Osteoblast (primary cell): ENCODE results near the gene DNAL1. TPM values are rescaled to one million over a fixed set of nuclear protein-coding genes. Genes with fewer than 3 reads are reported as not detected.
A peak's percentile ranks its signal among the peaks of the same experiment; 100 is the strongest.

ENCODE experiments used
- DNase-seq: peaks from one replicate; pipeline ENCODE4 v3.0.0; 2011; ENCODE audit warnings: low spot score, mixed read lengths; ENCODE audit not compliant: insufficient read length; ENCODE audit errors: missing footprints
- H2AFZ ChIP-seq: 2 replicates; pipeline ENCODE4 v1.6.0; 2011; ENCODE audit warnings: mild to moderate bottlenecking, low read length
- H3K27ac ChIP-seq: 2 replicates; pipeline ENCODE4 v1.5.1; 2011; ENCODE audit warnings: mild to moderate bottlenecking, low read depth, low read length, moderate library complexity
- H3K27me3 ChIP-seq: 2 replicates; pipeline ENCODE4 v1.6.0; 2012; ENCODE audit warnings: mild to moderate bottlenecking, control low read depth, inconsistent platforms, low read length, moderate library complexity; ENCODE audit not compliant: insufficient read depth
- H3K36me3 ChIP-seq: 2 replicates; pipeline ENCODE4 v1.5.1; 2011; ENCODE audit warnings: mild to moderate bottlenecking, low read length, control low read depth, moderate library complexity; ENCODE audit not compliant: insufficient read depth
- H3K4me1 ChIP-seq: 2 replicates; pipeline ENCODE4 v1.5.1; 2011; ENCODE audit warnings: mild to moderate bottlenecking, low read length, control low read depth, moderate library complexity; ENCODE audit not compliant: insufficient read depth
- H3K4me2 ChIP-seq: 2 replicates; pipeline ENCODE4 v1.6.0; 2011; ENCODE audit warnings: mild to moderate bottlenecking, low read length; ENCODE audit not compliant: insufficient read depth
- H3K4me3 ChIP-seq: fragments of 200-600 bp; sonication (generic); 3 replicates; pipeline ENCODE4 v1.5.1; 2012; ENCODE audit warnings: mild to moderate bottlenecking, low read length, inconsistent platforms; ENCODE audit not compliant: insufficient read depth
- H3K79me2 ChIP-seq: 2 replicates; pipeline ENCODE4 v1.6.0; 2012; ENCODE audit warnings: mild to moderate bottlenecking, low read length, control low read depth, inconsistent platforms; ENCODE audit not compliant: insufficient read depth
- H3K9me3 ChIP-seq: 2 replicates; pipeline ENCODE4 v1.5.1; 2011; ENCODE audit warnings: low read depth, low read length, control low read depth
- H4K20me1 ChIP-seq: 2 replicates; pipeline ENCODE4 v1.6.0; 2012; ENCODE audit warnings: mild to moderate bottlenecking, low read length, control low read depth; ENCODE audit not compliant: insufficient read depth
- CTCF ChIP-seq: IDR thresholded peaks from 2 replicates; pipeline ENCODE4 v1.5.1; 2011; ENCODE audit warnings: mild to moderate bottlenecking, low read depth, low read length, moderate library complexity; ENCODE audit errors: extremely low read depth
- small RNA-seq: library from RNA; depleted of rRNA; stranded (forward); fragments of <200 nt; gene quantifications from one replicate; pipeline ENCODE3, GENCODE V24; 2012
- total RNA-seq: library from RNA; depleted of rRNA; stranded (reverse); fragments of >200 nt; gene quantifications from 2 replicates; pipeline ENCODE4 v1.2.3, GENCODE V29; 2012

The DNAL1 gene
- total RNA-seq, 1 donor: 9.0 TPM

DNA sequence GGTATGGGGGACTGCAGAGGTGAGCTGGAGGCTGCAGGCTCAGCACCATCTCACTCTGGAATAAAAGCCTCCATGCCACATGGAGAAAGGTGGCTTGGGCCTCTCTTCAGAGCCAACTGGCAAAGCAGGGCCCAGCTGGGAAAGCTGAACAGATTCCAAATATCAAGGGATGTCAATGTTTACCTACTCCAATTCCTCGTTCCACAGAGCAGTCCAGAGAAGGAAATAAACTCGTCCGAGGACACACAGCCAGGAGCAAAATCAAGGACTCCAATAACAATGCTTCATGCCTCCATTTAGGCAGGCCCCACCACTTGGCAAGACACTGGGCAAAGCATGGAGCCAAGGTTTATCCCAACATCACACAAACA, 105.7 kb downstream of the DNAL1 start:
- Histone ChIP-seq H3K36me3 (peaks cover 4% of the 10 kb centered on the region), H2AFZ (no peak overlapping the region), H3K4me2 (no peak overlapping the region), H3K79me2 (peaks cover 100% of the 10 kb centered on the region), H3K27ac (no peak overlapping the region), H4K20me1 (peaks cover 90% of the 10 kb centered on the region), H3K9me3 (no peaks in the 10 kb centered on the region), H3K4me3 (no peak overlapping the region), H3K27me3 (no peaks in the 10 kb centered on the region), H3K4me1 (peaks cover 55% of the 10 kb centered on the region)
- peak; percentile 3 for DNase-seq
- TF ChIP-seq CTCF: no peak

DNA sequence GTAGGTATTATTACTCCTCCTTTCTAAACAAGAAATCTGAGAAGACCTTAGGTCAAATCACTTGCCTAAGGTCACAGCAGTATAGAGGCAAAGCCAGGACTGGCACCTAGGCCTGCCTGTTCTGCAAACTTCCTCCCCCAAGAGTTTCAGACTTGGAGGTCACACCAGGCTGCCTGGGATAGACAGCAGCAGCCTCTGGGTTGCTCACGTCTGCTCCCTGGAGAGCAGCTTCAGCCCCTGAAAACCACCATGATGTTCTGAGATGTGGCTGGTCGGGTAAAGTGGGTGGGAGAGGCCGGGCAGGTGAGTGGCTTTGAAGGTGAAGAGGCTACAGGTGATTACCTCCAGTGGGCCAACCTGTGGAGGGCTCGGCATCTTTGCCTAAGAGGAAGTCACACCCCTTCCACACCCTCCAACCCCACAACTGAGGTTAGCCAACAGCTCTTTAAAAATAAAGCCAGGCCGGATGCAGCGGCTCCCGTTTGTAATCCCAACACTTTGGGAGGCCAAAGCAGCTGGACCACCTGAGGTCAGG, 106.4 kb downstream of the DNAL1 start:
- H3K79me2 ChIP-seq: peaks cover 100% of the 10 kb centered on the region
- no peak overlapping the region for H3K27ac ChIP-seq
- peaks cover 4% of the 10 kb centered on the region for H3K36me3 ChIP-seq
- TF ChIP-seq CTCF: no peak
- H3K4me3 ChIP-seq: no peak overlapping the region
- DNase-seq: peak; percentile 44
- peaks cover 55% of the 10 kb centered on the region for H3K4me1 ChIP-seq
- no peaks in the 10 kb centered on the region for H3K27me3 ChIP-seq
- H4K20me1 ChIP-seq: peaks cover 89% of the 10 kb centered on the region
- no peaks in the 10 kb centered on the region for H3K9me3 ChIP-seq
- H3K4me2 ChIP-seq: no peak overlapping the region
- H2AFZ ChIP-seq: no peak overlapping the region

- DNase-seq: peak; percentile 91
- H3K4me2 ChIP-seq: peak overlapping the region; percentile 19
- peaks cover 89% of the 10 kb centered on the region for H4K20me1 ChIP-seq
- no peaks in the 10 kb centered on the region for H3K36me3 ChIP-seq
- TF ChIP-seq CTCF: peak; percentile 45
- H2AFZ ChIP-seq: no peak overlapping the region
- H3K4me1 ChIP-seq: peaks cover 61% of the 10 kb centered on the region
- H3K9me3 ChIP-seq: no peaks in the 10 kb centered on the region
- no peaks in the 10 kb centered on the region for H3K27me3 ChIP-seq
- peak overlapping the region; percentile 99 for H3K27ac ChIP-seq
- no peak overlapping the region for H3K4me3 ChIP-seq
- peaks cover 98% of the 10 kb centered on the region for H3K79me2 ChIP-seq
Observed at GRCh38 chr14:73752297-73752992, 107.7 kb downstream of the DNAL1 start.

Small RNAs within 50 kb of the gene (small RNA-seq; reads per million reads assigned to genes)
- gene RNU6-240P: not detected

Other genes with a start within 250 kb of the DNAL1 start
- 52.5 and 55.7 TPM in 2 replicates for gene NUMB, start 186.4 kb upstream of the DNAL1 start, total RNA-seq
- gene RIOX1, start 154.1 kb upstream of the DNAL1 start, total RNA-seq: 19.2 and 21.7 TPM in 2 replicates
- gene ACOT1, start 107.8 kb upstream of the DNAL1 start, total RNA-seq: 1.4 and 58.0 TPM in 2 replicates
- under 0.01 and 0.29 TPM in 2 replicates for gene HEATR4, start 86.0 kb upstream of the DNAL1 start, total RNA-seq
- 57.5 and 58.3 TPM in 2 replicates for gene ACOT2, start 75.8 kb upstream of the DNAL1 start, total RNA-seq
- 1.8 and 2.5 TPM in 2 replicates for gene ACOT4, start 53.1 kb upstream of the DNAL1 start, total RNA-seq
- not detected in 2 replicates for gene ACOT6, start 32.5 kb upstream of the DNAL1 start, total RNA-seq
- 40.1 and 40.2 TPM in 2 replicates for gene PNMA1, start 69.4 kb downstream of the DNAL1 start, total RNA-seq
- gene PTGR2, start 206.8 kb downstream of the DNAL1 start, total RNA-seq: 6.5 and 7.2 TPM in 2 replicates
- 83.2 and 83.4 TPM in 2 replicates for gene ZNF410, start 241.9 kb downstream of the DNAL1 start, total RNA-seq